Trophoblast cell (in vitro differentiated cells and primary cell): Measurements from ENCODE around the gene ATG9A.

Experiments used
- DNase-seq, 2 donors: peaks; one replicate each; pipeline ENCODE4 v3.0.0-alpha.2; 2016
- H2AFZ ChIP-seq: 2 replicates; pipeline ENCODE4 v1.6.1; 2013; ENCODE audit warnings: low read length, moderate library complexity, mild to moderate bottlenecking; ENCODE audit not compliant: insufficient read depth, poor library complexity
- H2AK5ac ChIP-seq: 2 replicates; pipeline ENCODE4 v1.6.1; 2013; ENCODE audit warnings: mild to moderate bottlenecking, low read length
- H2BK120ac ChIP-seq: 2 replicates; pipeline ENCODE4 v1.6.1; 2013; ENCODE audit warnings: low read length, mild to moderate bottlenecking, moderate library complexity; ENCODE audit not compliant: insufficient read depth, poor library complexity
- H2BK12ac ChIP-seq: 2 replicates; pipeline ENCODE4 v1.6.1; 2013; ENCODE audit warnings: mild to moderate bottlenecking, low read length, moderate library complexity
- H2BK5ac ChIP-seq: 2 replicates; pipeline ENCODE4 v1.6.1; 2013; ENCODE audit warnings: low read length, low read depth, moderate library complexity, mild to moderate bottlenecking; ENCODE audit not compliant: poor library complexity
- H3K14ac ChIP-seq: 2 replicates; pipeline ENCODE4 v1.6.1; 2013; ENCODE audit warnings: mild to moderate bottlenecking, low read length
- H3K18ac ChIP-seq: 2 replicates; pipeline ENCODE4 v1.6.1; 2013; ENCODE audit warnings: mild to moderate bottlenecking, low read length
- H3K23ac ChIP-seq: 2 replicates; pipeline ENCODE4 v1.6.1; 2013; ENCODE audit warnings: low read length
- H3K27ac ChIP-seq: 2 replicates; pipeline ENCODE4 v1.5.1; 2013; ENCODE audit warnings: low read depth, mild to moderate bottlenecking, inconsistent platforms, low read length, moderate library complexity
- H3K27me3 ChIP-seq: 2 replicates; pipeline ENCODE4 v1.6.1; 2013; ENCODE audit warnings: inconsistent platforms, mild to moderate bottlenecking, low read length, moderate library complexity; ENCODE audit not compliant: insufficient read depth
- H3K36me3 ChIP-seq, 2 experiments: 1 replicate in 1 of 2; 2 replicates in 1 of 2; pipeline ENCODE4 v1.6.1; 2013; ENCODE audit warnings: low read length in 2 of 2, mild to moderate bottlenecking in 2 of 2, moderate library complexity in 1 of 2; ENCODE audit not compliant: insufficient read depth in 2 of 2, control insufficient read depth in 1 of 2
- H3K4ac ChIP-seq: 2 replicates; pipeline ENCODE4 v1.6.1; 2013; ENCODE audit warnings: low read depth, mild to moderate bottlenecking, low read length, moderate library complexity
- H3K4me1 ChIP-seq, 2 experiments: 1 replicate in 1 of 2; 2 replicates in 1 of 2; pipeline ENCODE4 v1.6.1; 2013; ENCODE audit warnings: low read length in 2 of 2, mild to moderate bottlenecking in 2 of 2, moderate library complexity in 1 of 2; ENCODE audit not compliant: insufficient read depth in 2 of 2, control insufficient read depth in 1 of 2
- H3K4me2 ChIP-seq: 2 replicates; pipeline ENCODE4 v1.6.1; 2013; ENCODE audit warnings: inconsistent platforms, mild to moderate bottlenecking, low read length, moderate library complexity
- H3K4me3 ChIP-seq: 2 replicates; pipeline ENCODE4 v1.5.1; 2013; ENCODE audit warnings: mild to moderate bottlenecking, low read depth, low read length, inconsistent platforms
- H3K79me1 ChIP-seq: one replicate; pipeline ENCODE4 v1.6.1; 2013; ENCODE audit warnings: low read length
- H3K79me2 ChIP-seq: 2 replicates; pipeline ENCODE4 v1.6.1; 2013; ENCODE audit warnings: low read length, mild to moderate bottlenecking; ENCODE audit not compliant: control insufficient read depth, insufficient read depth, poor library complexity
- H3K9ac ChIP-seq: 2 replicates; pipeline ENCODE4 v1.6.1; 2013; ENCODE audit warnings: mild to moderate bottlenecking, low read length
- H3K9me3 ChIP-seq: 2 replicates; pipeline ENCODE4 v1.6.1; 2013; ENCODE audit warnings: low read depth, mild to moderate bottlenecking, control low read depth, inconsistent platforms, low read length; ENCODE audit not compliant: insufficient read depth
- H4K12ac ChIP-seq: 2 replicates; pipeline ENCODE4 v1.6.1; 2013; ENCODE audit warnings: low read depth, mild to moderate bottlenecking, low read length, moderate library complexity
- H4K8ac ChIP-seq: 2 replicates; pipeline ENCODE4 v1.6.1; 2013; ENCODE audit warnings: low read depth, mild to moderate bottlenecking, low read length, moderate library complexity
- H4K91ac ChIP-seq: one replicate; pipeline ENCODE4 v1.6.1; 2013; ENCODE audit warnings: low read depth, mild to moderate bottlenecking, low read length, moderate library complexity
- WGBS: extraction: QIAGEN DNeasy Blood & Tissue Kit; methylation state at CpG from one replicate; pipeline ENCODE4 v1.1.7; 2013; ENCODE audit warnings: missing lambda C conversion rate; ENCODE audit not compliant: insufficient read length, insufficient coverage; ENCODE audit errors: extremely low coverage; 5-methylcytosine and 5-hydroxymethylcytosine counted together

The ATG9A gene

GRCh38 chr2:219198974-219199373 is 30.5 kb downstream of the ATG9A start:
- Histone ChIP-seq H2BK120ac (no peak overlapping the region), H3K4me1 (no peaks in the 10 kb centered on the region), H4K12ac (no peak overlapping the region), H2BK12ac (no peak overlapping the region), H3K9me3 (no peaks in the 10 kb centered on the region), H2AFZ (no peak overlapping the region), H3K4ac (no peak overlapping the region), H3K18ac (no peak overlapping the region), H2AK5ac (no peak overlapping the region), H3K79me2 (no peaks in the 10 kb centered on the region), H3K79me1 (no peaks in the 10 kb centered on the region), H4K8ac (no peak overlapping the region), H3K23ac (no peak overlapping the region), H3K27ac (no peak overlapping the region), H3K4me3 (no peak overlapping the region), H3K27me3 (no peaks in the 10 kb centered on the region), H3K9ac (no peak overlapping the region), H3K4me2 (no peak overlapping the region), H2BK5ac (no peak overlapping the region), H4K91ac (no peak overlapping the region), H3K14ac (no peak overlapping the region), H3K36me3 (no peaks in the 10 kb centered on the region)
- DNase-seq = no peak
- WGBS = no CpG with 5 or more reads among the region's 5 CpGs

- no peak overlapping the region for H2BK120ac ChIP-seq
- no peak overlapping the region for H2BK5ac ChIP-seq
- H3K4ac ChIP-seq = no peak overlapping the region
- H3K23ac ChIP-seq = no peak overlapping the region
- H3K4me1 ChIP-seq = no peaks in the 10 kb centered on the region
- DNase-seq = no peak
- no peak overlapping the region for H3K9ac ChIP-seq
- no peak overlapping the region for H4K8ac ChIP-seq
- no peak overlapping the region for H3K4me2 ChIP-seq
- H3K79me1 ChIP-seq = no peaks in the 10 kb centered on the region
- H3K9me3 ChIP-seq = no peaks in the 10 kb centered on the region
- no peak overlapping the region for H3K18ac ChIP-seq
- no peak overlapping the region for H3K14ac ChIP-seq
- H3K27ac ChIP-seq = no peak overlapping the region
- WGBS = no CpG with 5 or more reads among the region's 1 CpG
- no peak overlapping the region for H4K91ac ChIP-seq
- no peak overlapping the region for H4K12ac ChIP-seq
- H3K27me3 ChIP-seq = no peaks in the 10 kb centered on the region
- H2AK5ac ChIP-seq = no peak overlapping the region
- no peaks in the 10 kb centered on the region for H3K79me2 ChIP-seq
- no peak overlapping the region for H2BK12ac ChIP-seq
- H3K36me3 ChIP-seq = no peaks in the 10 kb centered on the region
- no peak overlapping the region for H3K4me3 ChIP-seq
- no peak overlapping the region for H2AFZ ChIP-seq
Measured at GRCh38 chr2:219197388-219197787, 32.0 kb downstream of the ATG9A start.

GRCh38 chr2:219186754-219187456 is 42.5 kb downstream of the ATG9A start:
- no CpG with 5 or more reads among the region's 7 CpGs for WGBS
- Histone ChIP-seq H3K23ac (no peak overlapping the region), H2AK5ac (no peak overlapping the region)

DNA sequence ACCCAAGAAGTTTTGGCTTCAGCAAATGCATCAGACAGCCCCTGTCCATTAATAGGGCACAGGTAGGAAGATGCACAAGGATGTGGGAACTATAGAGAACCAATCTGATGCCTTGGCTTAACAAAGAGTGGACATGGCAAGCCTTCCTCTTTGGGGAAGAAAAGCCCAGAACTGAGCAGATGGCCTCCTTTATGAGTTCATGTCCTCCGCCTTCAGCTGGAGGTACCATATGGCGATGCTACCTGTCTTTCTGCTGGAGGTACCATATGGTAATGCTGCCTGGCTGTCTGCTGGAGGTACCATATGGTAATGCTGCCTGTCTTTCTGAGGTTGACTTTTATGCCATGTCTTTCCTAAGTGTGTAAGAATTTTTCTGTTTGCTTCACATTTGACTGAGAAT is 45.3 kb downstream of the ATG9A start:
- Histone ChIP-seq H3K18ac (no peak overlapping the region), H2BK120ac (no peak overlapping the region), H3K14ac (no peak overlapping the region), H2BK5ac (no peak overlapping the region), H2AK5ac (no peak overlapping the region), H4K12ac (no peak overlapping the region), H4K8ac (no peak overlapping the region), H3K9ac (no peak overlapping the region), H2BK12ac (no peak overlapping the region), H3K4me2 (no peak overlapping the region), H3K4me3 (no peak overlapping the region), H3K9me3 (no peaks in the 10 kb centered on the region), H3K23ac (no peak overlapping the region), H3K4ac (no peak overlapping the region), H4K91ac (no peak overlapping the region), H3K79me1 (no peaks in the 10 kb centered on the region), H3K36me3 (peaks cover 38 to 47% of the 10 kb centered on the region in 2 experiments), H3K27ac (no peak overlapping the region), H3K27me3 (no peaks in the 10 kb centered on the region), H2AFZ (no peak overlapping the region), H3K4me1 (no peaks in the 10 kb centered on the region), H3K79me2 (no peaks in the 10 kb centered on the region)
- WGBS = no CpG with 5 or more reads among the region's 2 CpGs
- no peak for DNase-seq

More at GRCh38 chr2:219186754-219187456, 42.5 kb downstream of the ATG9A start:
- H4K91ac ChIP-seq = no peak overlapping the region
- no peaks in the 10 kb centered on the region for H3K9me3 ChIP-seq
- H3K79me2 ChIP-seq = no peaks in the 10 kb centered on the region
- no peak overlapping the region for H2BK12ac ChIP-seq
- no peak overlapping the region for H3K27ac ChIP-seq
- H3K4ac ChIP-seq = no peak overlapping the region
- H3K4me3 ChIP-seq = no peak overlapping the region
- H3K79me1 ChIP-seq = no peaks in the 10 kb centered on the region
- peaks cover 15 to 22% of the 10 kb centered on the region in 2 experiments for H3K36me3 ChIP-seq
- no peaks in the 10 kb centered on the region for H3K4me1 ChIP-seq
- H3K9ac ChIP-seq = no peak overlapping the region
- H4K8ac ChIP-seq = no peak overlapping the region
- H3K4me2 ChIP-seq = no peak overlapping the region
- no peak overlapping the region for H3K14ac ChIP-seq
- no peak overlapping the region for H2AFZ ChIP-seq
- no peaks in the 10 kb centered on the region for H3K27me3 ChIP-seq
- H2BK5ac ChIP-seq = no peak overlapping the region
- no peak overlapping the region for H4K12ac ChIP-seq
- no peak overlapping the region for H2BK120ac ChIP-seq
- no peak overlapping the region for H3K18ac ChIP-seq
- no peak for DNase-seq
